NCI-H226 (cell line): ENCODE results near the gene GSTM2.
"Not testable (repeated sequence)": the region's sequence is repeated elsewhere in the genome, so short reads cannot be mapped to it uniquely, and the experiment has no call there.

ENCODE experiments used
- DNase-seq: peaks from one replicate; pipeline ENCODE4 v3.0.0-alpha.2; 2015

The GSTM2 gene

DNA sequence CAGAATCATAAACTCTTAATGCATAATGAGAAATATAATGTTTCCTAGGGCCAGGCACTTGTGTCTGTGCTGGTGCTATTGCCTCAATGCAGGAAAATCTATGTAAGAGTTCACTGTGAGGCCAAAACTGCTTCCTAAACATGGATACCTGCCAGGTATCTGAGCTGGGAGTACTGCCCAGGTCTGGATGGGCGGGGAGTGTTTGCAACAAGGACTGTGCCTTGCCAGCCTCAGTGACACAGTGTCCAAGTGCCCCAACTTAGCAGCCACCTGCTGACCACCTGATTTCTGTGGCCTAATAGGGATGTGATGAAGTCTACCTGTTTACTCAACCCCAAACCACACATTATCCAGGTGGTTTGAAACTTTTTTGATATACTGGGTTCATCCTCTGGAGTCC lies 17.5 kb downstream of the GSTM2 start:
- DNase-seq = not testable (repeated sequence)

DNA sequence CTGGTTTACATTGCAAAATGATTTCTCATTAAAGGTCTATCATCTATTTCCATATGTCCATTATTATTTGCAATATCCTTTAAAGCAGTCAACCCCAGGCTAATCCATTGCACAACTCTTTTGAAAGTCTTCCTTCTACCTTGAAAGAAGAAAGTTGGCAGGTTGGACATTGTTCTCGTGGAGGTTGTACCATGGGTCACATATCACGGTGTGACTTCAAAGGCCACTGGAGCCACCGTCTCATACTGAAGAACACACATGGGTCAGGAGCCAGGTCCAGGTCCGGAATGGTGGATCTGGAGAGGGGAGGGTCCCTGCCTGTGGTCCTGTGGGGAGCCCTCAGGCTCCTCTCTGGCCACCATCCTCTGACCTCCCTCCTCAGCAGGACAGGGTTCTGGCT lies 18.0 kb downstream of the GSTM2 start:
- DNase-seq = not testable (repeated sequence)

DNA sequence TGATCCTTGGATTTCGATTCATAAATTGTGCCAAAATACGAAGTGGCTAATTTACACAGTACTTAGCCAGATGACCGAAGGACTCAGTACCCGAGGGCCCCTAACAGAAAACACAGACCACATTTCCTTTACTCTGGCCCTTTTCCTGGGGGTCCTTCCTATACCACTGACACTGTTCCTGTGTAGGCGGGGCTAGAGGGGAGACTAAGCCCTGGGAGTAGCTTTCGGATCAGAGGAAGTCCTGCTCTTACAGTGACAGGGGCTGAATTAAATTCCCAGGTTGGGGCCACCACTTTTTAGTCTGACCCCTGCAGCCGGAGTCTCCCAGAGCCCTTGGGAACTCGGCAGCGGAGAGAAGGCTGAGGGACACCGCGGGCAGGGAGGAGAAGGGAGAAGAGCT lies 19.3 kb downstream of the GSTM2 start:
- DNase-seq = not testable (repeated sequence)

DNA sequence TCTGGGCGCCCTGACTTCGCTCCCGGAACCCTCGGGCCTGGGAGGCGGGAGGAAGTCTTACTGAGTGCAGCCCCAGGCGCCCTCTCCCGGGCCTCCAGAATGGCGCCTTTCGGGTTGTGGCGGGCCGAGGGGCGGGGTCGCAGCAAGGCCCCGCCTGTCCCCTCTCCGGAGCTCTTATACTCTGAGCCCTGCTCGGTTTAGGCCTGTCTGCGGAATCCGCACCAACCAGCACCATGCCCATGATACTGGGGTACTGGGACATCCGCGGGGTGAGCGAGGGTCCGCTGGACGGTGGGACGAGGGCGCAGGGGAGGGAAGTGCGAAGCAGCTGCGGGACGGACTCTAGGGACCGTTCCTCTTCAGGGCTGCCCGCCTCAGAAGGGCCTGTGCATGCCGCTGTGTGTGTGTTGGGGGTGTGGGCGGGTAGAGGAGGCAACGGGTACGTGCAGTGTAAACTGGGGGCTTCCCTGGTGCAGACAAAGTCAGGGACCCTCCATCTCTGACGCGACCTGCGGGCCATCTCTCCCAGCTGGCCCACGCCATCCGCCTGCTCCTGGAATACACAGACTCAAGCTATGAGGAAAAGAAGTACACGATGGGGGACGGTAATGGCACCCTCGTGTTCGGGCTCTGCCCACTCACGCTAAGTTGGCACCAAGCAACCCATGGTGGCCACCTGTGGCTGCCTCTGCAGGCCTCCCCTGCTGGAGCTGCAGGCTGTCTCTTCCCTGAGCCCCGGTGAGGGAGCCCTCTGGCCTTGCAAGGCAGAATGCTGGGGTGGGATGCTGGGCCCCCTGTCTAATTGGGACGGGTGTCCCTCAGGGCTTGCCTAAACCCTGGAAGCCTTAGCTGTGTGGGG lies 20.0 kb downstream of the GSTM2 start, which contains the start of gene GSTM1:
Gene GSTM1, plus strand, starts transcription at position 177 of the 859 bp plus-strand sequence. Its CDS starts 57 bp downstream, at position 234.
- no peak for DNase-seq

DNA sequence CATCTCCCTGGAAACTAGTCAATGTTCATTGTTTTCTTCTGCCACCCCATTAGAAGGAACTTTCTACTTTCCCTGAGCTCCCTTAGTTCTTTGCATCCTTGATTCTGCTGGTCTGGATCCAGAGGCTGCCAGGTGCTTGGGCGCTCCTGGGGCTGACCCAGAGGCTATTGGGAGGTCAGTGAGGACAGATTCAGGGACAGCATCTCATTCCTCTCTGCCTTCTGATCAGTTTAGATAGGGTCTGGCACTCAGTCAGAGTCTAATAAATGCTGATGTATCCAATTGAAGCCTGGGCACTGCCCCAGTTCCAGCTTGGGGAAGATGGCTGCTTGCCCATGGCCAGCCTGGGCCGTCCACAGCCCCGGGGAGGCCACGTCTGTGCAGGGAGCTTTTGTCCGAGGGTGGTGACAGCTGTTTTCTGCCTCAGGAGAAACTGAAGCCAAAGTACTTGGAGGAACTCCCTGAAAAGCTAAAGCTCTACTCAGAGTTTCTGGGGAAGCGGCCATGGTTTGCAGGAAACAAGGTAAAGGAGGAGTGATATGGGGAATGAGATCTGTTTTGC lies 22.1 kb downstream of the GSTM2 start:
- no peak for DNase-seq

DNA sequence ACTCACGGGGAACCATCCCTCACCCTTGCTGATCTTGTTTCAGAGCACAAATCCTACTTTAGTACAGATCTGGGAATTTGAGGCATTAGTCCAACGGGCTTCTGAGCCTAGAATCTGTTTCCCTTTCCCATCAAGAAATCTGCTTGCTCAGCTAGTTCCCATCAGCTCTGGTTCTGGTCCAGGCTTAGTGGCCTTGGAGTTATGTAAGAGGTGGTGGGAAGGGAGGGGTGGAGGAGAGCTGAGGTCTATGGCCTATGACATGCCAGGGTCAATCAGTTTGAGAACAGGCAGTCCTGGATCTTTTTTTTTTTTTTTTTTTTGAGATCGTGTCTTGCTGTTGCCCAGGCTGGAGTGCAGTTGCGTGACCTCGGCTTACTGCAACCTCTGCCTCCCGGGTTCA lies 23.9 kb downstream of the GSTM2 start:
- DNase-seq = no peak

DNA sequence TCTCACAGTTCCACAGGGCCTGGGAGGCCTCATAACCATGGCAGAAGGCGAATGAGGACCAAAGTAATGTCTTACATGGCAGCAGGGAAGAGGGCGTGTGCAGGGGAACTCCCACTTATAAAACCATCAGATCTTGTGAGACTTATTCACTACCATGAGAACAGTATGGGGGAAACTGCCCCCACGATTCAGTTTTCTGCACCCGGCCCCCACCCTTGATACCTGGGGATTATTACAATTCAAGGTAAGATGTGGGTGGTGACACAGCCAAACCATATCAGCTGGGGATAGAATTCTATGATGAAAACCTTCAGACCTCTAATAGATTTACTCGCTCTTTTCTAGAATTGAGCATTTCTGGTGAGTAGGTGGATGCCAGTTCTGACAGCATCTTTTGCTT lies 26.5 kb downstream of the GSTM2 start:
- DNase-seq = not testable (repeated sequence)

DNA sequence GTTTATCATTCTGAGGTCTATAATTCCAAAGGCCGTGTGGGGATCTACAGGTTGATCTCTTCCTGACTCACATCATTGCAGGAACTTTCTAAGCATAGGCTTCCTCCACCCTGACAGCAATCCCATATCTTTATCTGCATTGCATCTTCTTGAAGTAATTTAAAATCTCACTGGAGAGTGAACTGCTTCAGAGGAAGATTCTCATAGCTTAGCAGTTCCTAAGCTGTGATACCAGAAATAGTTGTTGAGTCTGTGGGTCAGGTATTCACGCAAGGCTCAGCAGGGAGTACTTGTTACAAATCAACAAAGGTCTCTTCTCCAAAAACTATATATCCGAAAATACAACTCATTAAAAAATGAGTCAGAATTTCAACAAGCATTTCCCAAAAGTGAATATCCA lies 27.3 kb downstream of the GSTM2 start:
- not testable (repeated sequence) for DNase-seq

DNA sequence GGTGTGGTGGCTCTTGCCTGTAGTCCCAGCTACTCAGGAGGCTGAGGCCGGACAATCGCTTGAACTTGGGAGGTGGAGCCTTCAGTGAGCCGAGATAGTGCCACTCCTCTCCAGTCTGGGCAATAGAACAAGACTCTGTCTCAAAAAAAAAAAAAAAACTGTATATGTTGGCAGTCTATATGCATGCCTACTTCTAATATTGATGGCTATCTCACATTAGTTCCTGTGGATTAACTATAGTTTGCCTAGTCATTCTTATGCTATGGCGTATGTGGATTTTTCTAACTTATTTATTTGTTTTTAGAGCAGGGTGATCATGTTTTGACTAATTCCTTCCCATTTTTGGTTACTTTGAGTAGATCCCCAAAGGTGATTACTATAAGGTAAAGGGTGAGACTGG lies 29.2 kb downstream of the GSTM2 start:
- DNase-seq = no peak

DNA sequence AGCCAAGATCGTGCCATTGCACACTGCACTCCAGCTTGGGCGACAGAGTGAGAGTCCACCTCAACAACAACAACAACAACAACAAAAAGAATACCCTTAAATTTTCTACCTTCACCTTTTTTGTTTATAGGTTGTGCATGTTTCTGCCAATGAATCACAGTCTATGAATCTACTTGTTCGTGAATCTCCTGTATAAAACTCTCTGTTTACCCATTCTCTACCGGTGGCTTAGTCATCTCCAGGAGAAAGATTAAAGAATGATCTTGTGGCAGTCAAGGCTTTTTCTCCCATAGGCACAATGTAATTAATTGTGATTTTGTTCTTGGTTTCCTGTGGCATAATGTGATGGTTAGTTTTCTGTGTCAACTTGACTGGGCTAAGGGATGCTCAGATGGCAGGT lies 30.0 kb downstream of the GSTM2 start:
- not testable (repeated sequence) for DNase-seq

DNA sequence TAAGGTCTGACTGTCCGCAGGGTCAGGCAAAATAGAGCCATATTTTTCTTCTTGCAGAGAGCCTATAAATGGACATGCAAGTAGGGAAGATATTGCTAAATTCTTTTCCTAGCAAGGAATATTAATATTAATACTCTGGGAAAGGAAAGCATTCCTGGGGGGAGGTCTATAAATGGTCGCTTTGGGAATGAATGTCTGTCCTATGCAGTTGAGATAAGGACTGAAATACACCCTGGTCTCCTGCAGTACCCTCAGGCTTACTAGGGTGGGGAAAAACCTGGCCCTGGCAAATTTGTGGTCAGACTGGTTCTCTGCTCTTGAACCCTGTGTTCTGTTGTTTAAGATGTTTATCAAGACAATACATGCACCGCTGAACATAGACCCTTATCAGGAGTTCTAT lies 35.1 kb downstream of the GSTM2 start:
- not testable (repeated sequence) for DNase-seq

DNA sequence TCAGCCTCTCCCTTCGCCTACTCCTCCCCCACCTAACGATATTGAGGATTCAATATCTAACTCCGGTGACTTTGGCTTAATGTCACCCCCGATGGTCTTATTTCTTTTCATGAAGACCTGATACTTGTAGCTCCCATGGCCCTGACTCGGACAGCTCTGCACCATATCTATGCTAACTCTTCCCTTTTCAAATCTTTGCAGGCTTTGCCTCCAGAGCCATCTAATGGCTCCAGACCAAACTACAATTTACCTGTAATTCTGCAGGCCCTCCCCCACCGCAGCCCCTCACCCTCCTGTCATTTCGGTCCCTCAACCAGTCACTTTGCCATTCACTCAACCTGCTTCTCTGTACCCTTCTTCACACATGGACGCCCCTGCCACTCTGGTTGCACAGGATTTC lies 36.3 kb downstream of the GSTM2 start:
- DNase-seq = no peak

DNA sequence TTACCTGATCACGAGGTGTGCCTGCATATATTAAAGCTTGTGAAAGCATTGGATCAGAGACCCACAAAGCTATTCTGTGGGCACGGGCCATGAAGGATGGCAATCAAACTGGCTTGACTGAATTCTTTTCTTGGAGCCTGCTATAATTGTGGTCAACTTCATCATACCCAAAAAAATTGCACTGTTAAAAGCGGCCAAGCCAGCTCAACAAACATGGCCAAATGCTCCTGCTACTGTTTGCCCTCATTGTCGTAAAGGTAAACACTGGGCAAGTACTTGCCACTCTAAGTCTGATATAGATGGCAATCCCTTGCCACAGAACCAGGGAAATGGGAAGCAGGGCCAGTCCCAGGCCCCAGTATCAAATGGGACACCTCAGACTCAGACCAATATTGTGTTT lies 37.6 kb downstream of the GSTM2 start:
- no peak for DNase-seq

DNA sequence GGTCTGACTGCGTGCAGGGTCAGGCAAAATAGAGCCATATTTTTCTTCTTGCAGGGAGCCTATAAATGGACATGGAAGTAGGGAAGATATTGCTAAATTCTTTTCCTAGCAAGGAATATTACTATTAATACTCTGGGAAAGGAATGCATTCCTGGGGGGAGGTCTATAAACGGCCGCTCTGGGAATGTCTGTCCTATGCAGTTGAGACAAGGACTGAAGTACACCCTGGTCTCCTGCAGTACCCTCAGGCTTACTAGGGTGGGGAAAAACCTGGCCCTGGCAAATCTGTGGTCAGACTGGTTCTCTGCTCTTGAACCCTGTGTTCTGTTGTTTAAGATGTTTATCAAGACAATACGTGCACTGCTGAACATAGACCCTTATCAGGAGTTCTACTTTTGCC lies 41.1 kb downstream of the GSTM2 start:
- not testable (repeated sequence) for DNase-seq

DNA sequence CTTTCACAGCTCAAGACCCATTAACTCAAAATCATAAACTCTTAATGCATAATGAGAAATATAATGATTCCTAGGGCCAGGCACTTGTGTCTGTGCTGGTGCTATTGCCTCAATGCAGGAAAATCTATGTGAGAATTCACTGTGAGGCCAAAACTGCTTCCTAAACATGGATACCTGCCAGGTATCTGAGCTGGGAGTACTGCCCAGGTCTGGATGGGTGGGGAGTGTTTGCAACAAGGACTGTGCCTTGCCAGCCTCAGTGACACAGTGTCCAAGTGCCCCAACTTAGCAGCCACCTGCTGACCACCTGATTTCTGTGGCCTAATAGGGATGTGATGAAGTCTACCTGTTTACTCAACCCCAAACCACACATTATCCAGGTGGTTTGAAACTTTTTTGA lies 42.0 kb downstream of the GSTM2 start:
- not testable (repeated sequence) for DNase-seq

DNA sequence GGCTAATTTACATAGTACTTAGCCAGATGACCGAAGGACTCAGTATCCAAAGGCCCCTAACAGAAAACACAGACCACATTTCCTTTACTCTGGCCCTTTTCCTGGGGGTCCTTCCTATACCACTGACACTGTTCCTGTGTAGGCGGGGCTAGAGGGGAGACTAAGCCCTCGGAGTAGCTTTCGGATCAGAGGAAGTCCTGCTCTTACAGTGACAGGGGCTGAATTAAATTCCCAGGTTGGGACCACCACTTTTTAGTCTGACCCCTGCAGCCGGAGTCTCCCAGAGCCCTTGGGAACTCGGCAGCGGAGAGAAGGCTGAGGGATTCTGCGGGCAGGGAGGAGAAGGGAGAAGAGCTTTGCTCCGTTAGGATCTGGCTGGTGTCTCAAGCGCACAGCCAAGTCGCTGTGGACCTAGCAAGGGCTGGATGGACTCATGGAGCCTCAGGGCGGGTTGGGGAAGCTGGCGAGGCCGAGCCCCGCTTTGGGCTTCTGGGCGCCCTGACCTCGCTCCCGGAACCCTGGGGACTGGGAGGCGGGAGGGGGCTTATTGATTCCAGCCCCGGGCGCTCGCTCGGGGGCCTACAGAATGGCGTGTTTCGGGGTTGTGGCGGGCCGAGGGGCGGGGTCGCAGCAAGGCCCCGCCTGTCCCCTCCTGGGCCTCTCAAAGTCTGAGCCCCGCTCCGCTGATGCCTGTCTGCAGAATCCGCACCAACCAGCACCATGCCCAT lies 43.9 kb downstream of the GSTM2 start, which contains the start of gene GSTM5:
Gene GSTM5, plus strand, starts transcription at position 659 of the 728 bp plus-strand sequence. Its CDS starts 62 bp downstream, at position 721.
- not testable (repeated sequence) for DNase-seq

DNA sequence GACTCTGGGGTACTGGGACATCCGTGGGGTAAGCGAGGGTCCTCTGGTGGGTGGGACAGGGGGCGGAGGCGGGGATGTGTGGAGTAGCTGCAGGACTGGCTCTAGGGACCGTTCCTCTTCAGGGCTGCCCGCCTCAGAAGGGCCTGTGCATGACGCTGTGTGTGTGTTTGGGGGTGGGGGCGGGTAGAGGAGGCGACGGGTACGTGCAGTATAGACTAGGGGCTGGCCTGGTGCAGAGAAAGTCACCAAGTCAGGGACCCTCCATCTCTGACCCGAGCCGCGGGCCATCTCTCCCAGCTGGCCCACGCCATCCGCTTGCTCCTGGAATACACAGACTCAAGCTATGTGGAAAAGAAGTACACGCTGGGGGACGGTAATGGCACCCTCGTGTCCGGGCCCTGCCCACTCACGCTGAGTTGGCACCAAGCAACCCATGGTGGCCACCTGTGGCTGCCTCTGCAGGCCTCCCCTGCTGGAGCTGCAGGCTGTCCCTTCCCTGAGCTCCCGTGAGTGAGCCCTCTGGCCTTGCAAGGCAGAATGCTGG lies 44.5 kb downstream of the GSTM2 start:
- DNase-seq = no peak

DNA sequence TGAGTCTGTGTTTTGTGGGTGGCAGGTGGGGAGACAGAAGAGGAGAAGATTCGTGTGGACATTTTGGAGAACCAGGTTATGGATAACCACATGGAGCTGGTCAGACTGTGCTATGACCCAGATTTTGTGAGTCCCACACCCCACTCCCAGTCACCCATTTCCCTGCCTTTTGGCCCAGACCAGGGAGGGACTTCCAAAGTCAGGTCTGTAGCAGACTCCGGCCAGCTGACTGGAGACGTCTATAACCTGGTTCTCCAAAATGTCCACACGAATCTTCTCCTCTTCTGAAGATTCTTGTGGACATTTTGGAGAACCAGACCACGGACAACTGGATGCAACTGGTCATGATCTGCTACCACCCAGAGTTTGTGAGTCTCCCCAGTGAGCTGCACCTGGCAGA lies 45.8 kb downstream of the GSTM2 start:
- DNase-seq = no peak

DNA sequence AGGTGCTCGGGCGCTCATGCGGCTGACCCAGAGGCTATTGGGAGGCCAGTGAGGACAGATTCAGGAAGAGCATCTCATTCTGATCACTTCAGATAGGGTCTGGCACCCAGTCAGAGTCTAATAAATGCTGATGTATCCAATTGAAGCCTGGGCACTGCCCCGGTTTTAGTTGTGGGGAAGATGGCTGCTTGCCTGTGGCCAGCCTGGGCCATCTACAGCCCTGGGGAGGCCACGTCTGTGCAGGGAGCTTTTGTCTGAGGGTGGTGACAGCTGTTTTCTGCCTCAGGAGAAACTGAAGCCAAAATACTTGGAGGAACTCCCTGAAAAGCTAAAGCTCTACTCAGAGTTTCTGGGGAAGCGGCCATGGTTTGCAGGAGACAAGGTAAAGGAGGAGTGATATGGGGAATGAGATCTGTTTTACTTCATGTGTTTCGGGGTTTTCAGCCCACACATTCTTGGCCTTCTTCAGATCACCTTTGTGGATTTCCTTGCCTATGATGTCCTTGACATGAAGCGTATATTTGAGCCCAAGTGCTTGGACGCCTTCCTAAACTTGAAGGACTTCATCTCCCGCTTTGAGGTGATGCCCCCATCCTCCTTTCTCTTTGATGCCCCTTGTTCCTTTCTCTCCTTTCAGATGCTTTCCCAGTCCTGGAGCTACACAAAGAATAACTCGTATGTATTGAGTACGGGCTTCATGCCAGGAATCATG lies 47.0 kb downstream of the GSTM2 start:
- no peak for DNase-seq

DNA sequence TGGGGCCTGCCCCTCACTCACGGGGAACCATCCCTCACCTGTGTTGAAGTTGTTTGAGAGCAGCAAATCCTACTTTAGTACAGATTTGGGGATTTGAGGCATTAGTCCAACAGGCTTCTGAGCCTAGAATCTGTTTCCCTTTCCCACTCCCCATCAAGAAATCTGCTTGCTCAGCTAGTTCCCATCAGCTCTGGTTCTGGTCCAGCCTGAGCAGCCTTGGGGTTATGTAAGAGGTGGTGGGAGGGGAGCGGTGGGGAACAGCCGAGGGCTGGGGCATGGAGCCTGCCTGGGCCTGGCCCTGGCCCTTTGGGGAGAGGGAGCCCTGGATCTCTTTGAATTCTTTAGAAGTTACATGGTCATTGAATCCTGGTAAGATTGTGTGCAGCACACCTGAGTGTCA lies 48.3 kb downstream of the GSTM2 start:
- no peak for DNase-seq

DNA sequence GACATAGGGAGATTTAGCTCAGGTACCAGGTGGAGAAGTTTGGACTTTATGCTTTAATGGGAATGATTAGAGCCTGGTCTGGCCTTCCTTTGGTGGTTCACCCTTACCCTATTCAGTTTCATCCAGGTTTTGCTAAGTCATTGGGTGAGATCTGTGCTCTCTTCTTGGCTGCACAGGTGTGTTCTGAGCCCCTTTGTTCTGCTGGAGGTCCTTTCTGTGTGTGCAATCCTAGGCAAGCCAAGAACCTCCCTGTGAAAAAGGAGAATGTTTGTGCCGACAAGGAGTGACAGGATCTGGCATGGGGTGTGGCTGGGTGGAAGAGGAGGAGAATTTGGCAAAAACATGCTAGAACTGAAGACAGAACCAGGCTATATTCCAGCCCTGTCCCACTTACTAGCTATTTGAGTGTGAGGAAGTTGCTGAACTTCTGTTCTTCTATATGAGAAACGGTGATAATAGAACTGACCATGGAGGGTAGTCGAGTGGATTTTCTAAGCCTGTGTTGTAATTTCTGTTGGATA lies 48.8 kb downstream of the GSTM2 start:
- DNase-seq = no peak

DNA sequence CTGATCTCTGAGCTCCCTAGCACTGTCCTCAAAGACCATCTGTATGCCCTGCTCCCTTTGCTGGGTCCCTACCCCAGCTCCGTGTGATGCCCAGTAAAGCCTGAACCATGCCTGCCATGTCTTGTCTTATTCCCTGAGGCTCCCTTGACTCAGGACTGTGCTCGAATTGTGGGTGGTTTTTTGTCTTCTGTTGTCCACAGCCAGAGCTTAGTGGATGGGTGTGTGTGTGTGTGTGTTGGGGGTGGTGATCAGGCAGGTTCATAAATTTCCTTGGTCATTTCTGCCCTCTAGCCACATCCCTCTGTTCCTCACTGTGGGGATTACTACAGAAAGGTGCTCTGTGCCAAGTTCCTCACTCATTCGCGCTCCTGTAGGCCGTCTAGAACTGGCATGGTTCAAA lies 49.9 kb downstream of the GSTM2 start:
- no peak for DNase-seq
